HepG2 (cell line): Measurements from ENCODE around the gene GALNT9. TPM values are rescaled to one million over a fixed set of nuclear protein-coding genes. Genes with fewer than 3 reads are reported as not detected.

Experiments
- ATAC-seq: fragments of 200-7000 bp; cut with Tn5 transposase; 3 replicates; pipeline ENCODE4 v1.9.1; 2020; ENCODE audit warnings: mild to moderate bottlenecking, moderate library complexity
- BruUV-seq: library from RNA; stranded (reverse); fragments of 400-500 nt; replicated peaks from 2 replicates; lab custom pipeline; 2021; lab: Mats Ljungman, UMichigan
- CTCF ChIA-PET: fragments of 300-600 bp; formaldehyde crosslinking; extraction: SDS; loops from one replicate; lab custom pipeline; 2021; ENCODE audit warnings: low total read pairs, inconsistent platforms, low intra/inter-chr PET ratio; lab: Yijun Ruan, JAX
- POLR2A ChIA-PET: fragments of 350-600 bp; sonication (Branson Sonifier 250); formaldehyde crosslinking; loops from one replicate; lab custom pipeline; 2020; ENCODE audit warnings: antibody characterized with exemption, inconsistent platforms; lab: Yijun Ruan, JAX
- DNase-seq: peaks from one replicate; pipeline ENCODE4 v3.0.0-alpha.2; 2015; ENCODE audit warnings: low spot score
- FAIRE-seq: peaks from 3 replicates; lab custom pipeline; 2011; peaks lifted over from hg19 to GRCh38; lab: Jason Lieb, UNC
- H2AFZ ChIP-seq: one replicate; pipeline ENCODE4 v1.6.1; 2011; ENCODE audit warnings: low read length, inconsistent platforms
- H3K27ac ChIP-seq: fragments of 300-600 bp; 3 replicates; pipeline ENCODE4 v1.8.0; 2011; ENCODE audit warnings: mixed run types, mild to moderate bottlenecking, mixed read lengths, low read length, inconsistent platforms; ENCODE audit not compliant: insufficient read depth; ENCODE audit errors: extremely low read length
- H3K27me3 ChIP-seq, 2 experiments: fragments of 200-600 bp in 1 of 2; 2 replicates in 1 of 2; 3 replicates in 1 of 2; pipeline versions ENCODE4 v1.6.0 to v1.8.0; 2011; ENCODE audit warnings: low read length in 2 of 2, mild to moderate bottlenecking in 2 of 2, moderate library complexity in 2 of 2, inconsistent platforms in 1 of 2; ENCODE audit not compliant: insufficient read depth in 2 of 2, control insufficient read depth in 1 of 2
- H3K36me3 ChIP-seq, 2 experiments: fragments of 200-600 bp in 1 of 2; replicated peaks in 1 of 2; 2 replicates in 1 of 2; 3 replicates in 1 of 2; pipeline versions ENCODE4 v1.5.1 to v1.8.0; 2011; ENCODE audit warnings: low read length in 2 of 2, inconsistent platforms in 1 of 2; ENCODE audit not compliant: insufficient read depth in 2 of 2, control insufficient read depth in 1 of 2
- H3K4me1 ChIP-seq: 2 replicates; pipeline ENCODE4 v1.5.1; 2012; ENCODE audit warnings: low read length, inconsistent platforms; ENCODE audit not compliant: insufficient read depth
- H3K4me2 ChIP-seq: 2 replicates; pipeline ENCODE4 v1.6.0; 2011; ENCODE audit warnings: low read depth, low read length, inconsistent platforms
- H3K4me3 ChIP-seq, 3 experiments: fragments of 200-600 bp in 1 of 3; sonication (generic), shearing (Covaris generic) in 1 of 3; replicated peaks in 1 of 3; 2 replicates each; pipeline ENCODE4 v1.5.1; 2011 to 2016; ENCODE audit warnings: low read length in 3 of 3, inconsistent platforms in 2 of 3, low read depth in 2 of 3, mild to moderate bottlenecking in 2 of 3, control low read depth in 1 of 3, mixed read lengths in 1 of 3; ENCODE audit not compliant: insufficient read depth in 1 of 3
- H3K79me2 ChIP-seq: one replicate; pipeline ENCODE4 v1.6.1; 2011; ENCODE audit warnings: low read length, inconsistent platforms; ENCODE audit not compliant: insufficient read depth
- H3K9ac ChIP-seq: 2 replicates; pipeline ENCODE4 v1.6.0; 2011; ENCODE audit warnings: mild to moderate bottlenecking, low read depth, low read length, inconsistent platforms; ENCODE audit not compliant: insufficient read depth
- H3K9me3 ChIP-seq: 2 replicates; pipeline ENCODE4 v1.5.1; 2012; ENCODE audit warnings: mild to moderate bottlenecking, low read length
- H4K20me1 ChIP-seq: 2 replicates; pipeline ENCODE4 v1.6.0; 2011; ENCODE audit warnings: inconsistent platforms, mild to moderate bottlenecking, low read length, moderate library complexity; ENCODE audit not compliant: insufficient read depth
- JARID2 ChIP-seq: sonication (generic); formaldehyde crosslinking; IDR thresholded peaks from 2 replicates; pipeline ENCODE4 v1.8.1; 2023; ENCODE audit warnings: missing genetic modification reagents, inconsistent platforms; ENCODE audit not compliant: insufficient replicate concordance
- TCF7 ChIP-seq: sonication (generic); IDR thresholded peaks from 2 replicates; pipeline ENCODE4 v1.6.1; 2016; ENCODE audit warnings: antibody characterized with exemption, low read depth
- ZFAT ChIP-seq: sonication (generic); formaldehyde crosslinking; conservative IDR thresholded peaks from 2 replicates; pipeline ENCODE4 v1.8.1; 2023; ENCODE audit warnings: missing genetic modification reagents, inconsistent platforms
- ZKSCAN8 ChIP-seq: IDR thresholded peaks from 2 replicates; pipeline ENCODE4 v1.6.1; 2016; ENCODE audit warnings: borderline replicate concordance, missing genetic modification reagents, missing compliant biosample characterization
- WGBS: methylation state at CpG from one replicate; pipeline ENCODE4 v1.1.6; 2017; ENCODE audit warnings: low lambda C conversion rate; 5-methylcytosine and 5-hydroxymethylcytosine counted together
- in situ Hi-C: cut with HindIII; loops from 2 replicates; pipeline ENCODE4 v1.10.0; 2017; ENCODE audit warnings: low pct_unique_long_range_greater_than_20kb; ENCODE audit not compliant: extremely low pct_ligation_motif_present
- intact Hi-C: fragments of 100-400 bp; cut with micrococcal nuclease; formaldehyde crosslinking; loops from one replicate; pipeline ENCODE4 v1.10.0; 2022; ENCODE audit not compliant: unreplicated experiment
- polyA plus RNA-seq, 8 experiments: library from polyadenylated mRNA; depleted of rRNA in 3 of 8; stranded (reverse) in 7 of 8; unstranded in 1 of 8; fragments of >200 nt; fragmentation: Illumina TruSeq in 4 of 8; extraction: Trizol in 4 of 8; gene quantifications; 2 replicates each; pipeline versions ENCODE4 v1.2.1 to v1.2.3, GENCODE V29; 2011 to 2016; ENCODE audit warnings: low read depth in 4 of 8, missing spikeins in 1 of 8, mixed read lengths in 1 of 8; ENCODE audit not compliant: insufficient read depth in 1 of 8
- total RNA-seq, 5 experiments: library from RNA; depleted of rRNA; stranded (reverse); fragments of >200 nt; fragmentation: Illumina TruSeq; extraction: Trizol; gene quantifications; 2 replicates each; pipeline ENCODE4 v1.2.3, GENCODE V29; 2016; ENCODE audit warnings: low read depth in 1 of 5
- TF ChIP-seq, protein P1 (sequence below): sonication (generic); formaldehyde crosslinking; IDR thresholded peaks from 2 replicates; pipeline ENCODE4 v1.4.0; 2020; ENCODE audit warnings: missing genetic modification reagents, borderline replicate concordance

Gene GALNT9
- total and polyA plus RNA-seq, 2 of the 13 experiments (the other 11 are each of a cell fraction or from before 2014, with no cell fraction given), result 0.04 TPM; not detected in 1

DNA sequence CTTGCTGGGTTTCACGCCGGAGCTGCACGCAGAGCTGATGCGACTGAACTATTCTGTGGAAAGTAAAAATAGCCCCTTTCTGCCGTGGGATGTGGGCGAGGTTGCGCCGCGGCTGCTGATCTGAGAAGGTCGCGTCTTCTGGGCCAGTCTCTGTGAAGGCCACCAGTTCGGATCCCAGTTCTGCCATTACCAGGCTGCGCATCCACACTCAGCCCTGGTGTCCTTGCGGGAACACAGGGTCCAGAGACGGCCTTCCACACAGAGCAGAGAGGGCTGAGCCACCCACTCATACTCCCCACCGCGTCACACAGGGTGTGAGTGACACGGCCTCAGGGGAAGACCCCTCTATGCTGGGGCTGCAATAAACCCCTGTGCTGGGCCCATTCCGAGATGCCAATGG is 13.9 kb downstream of the GALNT9 start:
- Histone ChIP-seq H3K4me1 (no peaks in the 10 kb centered on the region), H3K9me3 (peaks cover 10% of the 10 kb centered on the region; the same call in 1 of the 2 replicates), H4K20me1 (peaks cover 4% of the 10 kb centered on the region; the same call in 1 of the 2 replicates), H2AFZ (no peak overlapping the region), H3K9ac (no peak overlapping the region), H3K27me3 (peaks cover 19 to 71% of the 10 kb centered on the region in 2 experiments; a peak in 4 of 5 replicates), H3K27ac (no peak overlapping the region), H3K36me3 (no peaks in the 10 kb centered on the region), H3K4me2 (no peak overlapping the region), H3K4me3 (no peak overlapping the region), H3K79me2 (no peaks in the 10 kb centered on the region)
- no peak for FAIRE-seq
- intact Hi-C loops, result no loop called here
- DNase-seq, result no peak
- CTCF ChIA-PET, result no interaction called here
- in situ Hi-C loops, result no loop called here
- ATAC-seq, result no peak
- 59% methylated on average over 13 of the region's 19 CpGs for WGBS
- BruUV-seq, result no TSS peak
- TF ChIP-seq TCF7, result no peak
- POLR2A ChIA-PET, result no interaction called here

DNA sequence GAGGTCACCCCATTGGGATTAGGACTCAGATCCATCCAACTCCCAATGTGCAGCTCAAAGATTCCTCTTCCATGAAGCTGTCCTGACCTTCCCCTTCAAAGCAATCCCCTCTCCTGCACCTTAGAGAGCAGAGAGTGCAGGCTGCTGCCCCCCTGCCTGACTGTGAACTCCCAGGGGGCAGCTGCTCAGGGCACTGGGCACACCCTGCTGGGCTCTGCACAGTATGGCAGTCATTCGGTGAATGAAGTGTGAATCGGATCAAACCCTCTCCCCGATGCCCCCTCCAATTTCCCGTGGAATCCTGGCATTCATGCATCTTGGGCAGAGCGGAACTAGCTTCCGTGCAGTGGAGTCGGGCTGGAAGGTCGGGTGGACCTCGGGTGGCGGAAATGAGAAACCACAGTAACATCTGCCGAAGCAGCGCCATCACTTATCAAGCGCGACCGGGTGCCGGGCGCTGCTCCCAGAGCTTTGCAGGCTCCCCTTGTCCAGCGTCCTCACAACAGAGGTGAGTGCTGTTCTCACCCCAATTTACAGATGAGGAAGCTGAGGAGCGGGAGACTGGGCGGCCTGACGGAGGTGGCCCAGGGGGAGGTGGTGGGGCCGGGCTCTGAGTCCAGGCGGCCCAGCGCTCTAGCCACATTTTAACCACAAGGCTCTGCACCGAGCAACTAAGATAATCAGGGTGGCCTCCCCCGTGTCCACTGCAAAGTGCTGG is 14.7 kb downstream of the GALNT9 start:
- H3K27me3 ChIP-seq, result peaks cover 16 to 71% of the 10 kb centered on the region in 2 experiments; a peak in 4 of 5 replicates
- FAIRE-seq, result no peak
- no peak for ATAC-seq
- no TSS peak for BruUV-seq
- H3K4me2 ChIP-seq, result no peak overlapping the region
- no peak overlapping the region for H3K4me3 ChIP-seq
- ChIA-PET CTCF (no interaction called here), POLR2A (no interaction called here)
- intact Hi-C loops (no loop called here), in situ Hi-C loops (no loop called here)
- no peak overlapping the region for H3K9ac ChIP-seq
- H3K79me2 ChIP-seq, result no peaks in the 10 kb centered on the region
- H3K4me1 ChIP-seq, result no peaks in the 10 kb centered on the region
- DNase-seq, result no peak
- peaks cover 10% of the 10 kb centered on the region; the same call in 1 of the 2 replicates for H3K9me3 ChIP-seq
- WGBS, result 57% methylated on average over 24 of the region's 26 CpGs
- no peaks in the 10 kb centered on the region for H3K36me3 ChIP-seq
- H2AFZ ChIP-seq, result no peak overlapping the region
- no peak overlapping the region for H3K27ac ChIP-seq
- TF ChIP-seq JARID2 (CRISPR knock-in tag) (no peak), ZKSCAN8 (CRISPR knock-in tag) (no peak), ZFAT (no peak)
- TF ChIP-seq, protein P1, sequence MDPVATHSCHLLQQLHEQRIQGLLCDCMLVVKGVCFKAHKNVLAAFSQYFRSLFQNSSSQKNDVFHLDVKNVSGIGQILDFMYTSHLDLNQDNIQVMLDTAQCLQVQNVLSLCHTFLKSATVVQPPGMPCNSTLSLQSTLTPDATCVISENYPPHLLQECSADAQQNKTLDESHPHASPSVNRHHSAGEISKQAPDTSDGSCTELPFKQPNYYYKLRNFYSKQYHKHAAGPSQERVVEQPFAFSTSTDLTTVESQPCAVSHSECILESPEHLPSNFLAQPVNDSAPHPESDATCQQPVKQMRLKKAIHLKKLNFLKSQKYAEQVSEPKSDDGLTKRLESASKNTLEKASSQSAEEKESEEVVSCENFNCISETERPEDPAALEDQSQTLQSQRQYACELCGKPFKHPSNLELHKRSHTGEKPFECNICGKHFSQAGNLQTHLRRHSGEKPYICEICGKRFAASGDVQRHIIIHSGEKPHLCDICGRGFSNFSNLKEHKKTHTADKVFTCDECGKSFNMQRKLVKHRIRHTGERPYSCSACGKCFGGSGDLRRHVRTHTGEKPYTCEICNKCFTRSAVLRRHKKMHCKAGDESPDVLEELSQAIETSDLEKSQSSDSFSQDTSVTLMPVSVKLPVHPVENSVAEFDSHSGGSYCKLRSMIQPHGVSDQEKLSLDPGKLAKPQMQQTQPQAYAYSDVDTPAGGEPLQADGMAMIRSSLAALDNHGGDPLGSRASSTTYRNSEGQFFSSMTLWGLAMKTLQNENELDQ (CRISPR knock-in tag), result no peak
- peaks cover 4% of the 10 kb centered on the region; the same call in 1 of the 2 replicates for H4K20me1 ChIP-seq
